Activated T-cell treated with anti-CD3 and anti-CD28 coated beads, Interleukin-2, amount 50 U/mL, for 4 hours (primary cell): ENCODE data around the gene DIAPH1. TPM values are rescaled to one million over a fixed set of nuclear protein-coding genes. Genes with fewer than 3 reads are reported as not detected.

Experiments used
- ATAC-seq, 2 donors: fragments of 200-7000 bp; cut with Tn5 transposase; one replicate each; pipeline ENCODE4 v1.10.0; 2021
- DNase-seq: peaks from one replicate; pipeline ENCODE4 v3.0.0-alpha.2; 2020
- H3K27me3 Mint-ChIP-seq: one replicate; pipeline ENCODE4 v1.8.0; 2021; ENCODE audit warnings: low read depth, mixed read lengths
- H3K36me3 Mint-ChIP-seq: one replicate; pipeline ENCODE4 v1.8.0; 2022; ENCODE audit warnings: mixed read lengths; ENCODE audit not compliant: insufficient read depth
- H3K4me1 Mint-ChIP-seq: one replicate; pipeline ENCODE4 v1.8.0; 2021; ENCODE audit warnings: low read depth, mixed read lengths
- H3K4me3 Mint-ChIP-seq: one replicate; pipeline ENCODE4 v1.8.0; 2021; ENCODE audit warnings: mild to moderate bottlenecking, moderate library complexity, mixed read lengths
- H3K9me3 Mint-ChIP-seq: one replicate; pipeline ENCODE4 v1.8.0; 2021; ENCODE audit warnings: mixed read lengths
- total RNA-seq, 3 donors: library from RNA; stranded (reverse); gene quantifications; one replicate each; pipeline ENCODE4 v1.2.1, GENCODE V29; 2021

DIAPH1 gene
- total RNA-seq, 3 donors from 2014 or later, result 243 to 289 (median 269) TPM

DNA sequence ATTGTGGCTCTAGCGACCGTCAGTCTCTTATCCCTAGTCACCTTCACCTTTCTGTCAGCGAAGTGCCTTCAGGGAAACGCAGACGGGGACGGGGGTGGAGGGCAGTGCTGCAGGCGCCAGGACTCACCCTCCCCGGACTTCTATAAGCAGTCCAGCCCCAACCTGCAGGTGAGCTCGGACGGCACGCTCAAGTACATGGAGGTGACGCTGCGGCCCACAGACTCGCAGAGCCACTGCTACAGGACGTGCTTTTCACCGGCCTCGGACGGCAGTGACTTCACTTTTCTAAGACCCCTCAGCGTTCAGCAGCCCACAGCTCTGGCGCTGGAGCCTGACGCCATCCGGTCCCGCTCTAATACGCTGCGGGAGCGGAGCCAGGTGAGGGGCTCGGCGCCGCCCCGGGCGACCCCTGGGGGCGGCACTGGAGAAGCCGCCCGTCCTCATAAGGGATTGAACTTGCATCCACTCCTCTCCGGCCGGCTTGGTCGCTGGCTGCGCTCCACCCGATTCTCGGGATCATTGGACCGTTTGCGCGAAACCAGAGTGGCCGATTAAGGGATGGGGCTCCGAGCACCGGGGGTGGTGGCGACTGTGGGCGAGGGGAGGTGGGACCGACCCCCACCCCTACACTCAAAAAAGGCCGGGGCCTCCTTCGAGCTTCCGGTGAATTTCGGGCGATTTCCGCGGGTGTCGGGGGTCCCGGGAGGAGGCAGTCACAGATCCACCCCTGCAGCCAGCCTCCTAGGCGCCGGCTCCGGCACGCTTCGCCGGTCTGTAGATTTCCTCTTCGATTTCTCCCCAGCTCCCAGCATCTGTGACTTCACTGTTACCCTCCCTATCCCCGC is 127.3 kb downstream of the DIAPH1 start:
- Mint-ChIP-seq H3K9me3 (no peaks in the 10 kb centered on the region), H3K36me3 (no peaks in the 10 kb centered on the region), H3K27me3 (peaks cover 86% of the 10 kb centered on the region), H3K4me3 (peak overlapping the region; percentile 75), H3K4me1 (peaks cover 12% of the 10 kb centered on the region)
- ATAC-seq (no peak), DNase-seq (no peak)

GRCh38 chr5:141490771-141491170 is 128.0 kb downstream of the DIAPH1 start:
- peaks cover 87% of the 10 kb centered on the region for H3K27me3 Mint-ChIP-seq
- no peak overlapping the region for H3K4me3 Mint-ChIP-seq
- H3K9me3 Mint-ChIP-seq, result no peaks in the 10 kb centered on the region
- no peaks in the 10 kb centered on the region for H3K36me3 Mint-ChIP-seq
- peaks cover 14% of the 10 kb centered on the region for H3K4me1 Mint-ChIP-seq
- ATAC-seq (no peak), DNase-seq (no peak)

GRCh38 chr5:141490271-141490670 is 128.5 kb downstream of the DIAPH1 start:
- peaks cover 11% of the 10 kb centered on the region for H3K4me1 Mint-ChIP-seq
- H3K27me3 Mint-ChIP-seq, result peaks cover 87% of the 10 kb centered on the region
- no peak overlapping the region for H3K4me3 Mint-ChIP-seq
- H3K36me3 Mint-ChIP-seq, result no peaks in the 10 kb centered on the region
- H3K9me3 Mint-ChIP-seq, result no peaks in the 10 kb centered on the region
- no peak for DNase-seq
- ATAC-seq, result no peak

- Mint-ChIP-seq H3K36me3 (no peaks in the 10 kb centered on the region), H3K4me3 (no peak overlapping the region), H3K27me3 (peaks cover 87% of the 10 kb centered on the region), H3K4me1 (peaks cover 15% of the 10 kb centered on the region), H3K9me3 (no peaks in the 10 kb centered on the region)
- no peak for DNase-seq
- ATAC-seq, result no peak
Observed at GRCh38 chr5:141489841-141490240, 129.0 kb downstream of the DIAPH1 start.

DNA sequence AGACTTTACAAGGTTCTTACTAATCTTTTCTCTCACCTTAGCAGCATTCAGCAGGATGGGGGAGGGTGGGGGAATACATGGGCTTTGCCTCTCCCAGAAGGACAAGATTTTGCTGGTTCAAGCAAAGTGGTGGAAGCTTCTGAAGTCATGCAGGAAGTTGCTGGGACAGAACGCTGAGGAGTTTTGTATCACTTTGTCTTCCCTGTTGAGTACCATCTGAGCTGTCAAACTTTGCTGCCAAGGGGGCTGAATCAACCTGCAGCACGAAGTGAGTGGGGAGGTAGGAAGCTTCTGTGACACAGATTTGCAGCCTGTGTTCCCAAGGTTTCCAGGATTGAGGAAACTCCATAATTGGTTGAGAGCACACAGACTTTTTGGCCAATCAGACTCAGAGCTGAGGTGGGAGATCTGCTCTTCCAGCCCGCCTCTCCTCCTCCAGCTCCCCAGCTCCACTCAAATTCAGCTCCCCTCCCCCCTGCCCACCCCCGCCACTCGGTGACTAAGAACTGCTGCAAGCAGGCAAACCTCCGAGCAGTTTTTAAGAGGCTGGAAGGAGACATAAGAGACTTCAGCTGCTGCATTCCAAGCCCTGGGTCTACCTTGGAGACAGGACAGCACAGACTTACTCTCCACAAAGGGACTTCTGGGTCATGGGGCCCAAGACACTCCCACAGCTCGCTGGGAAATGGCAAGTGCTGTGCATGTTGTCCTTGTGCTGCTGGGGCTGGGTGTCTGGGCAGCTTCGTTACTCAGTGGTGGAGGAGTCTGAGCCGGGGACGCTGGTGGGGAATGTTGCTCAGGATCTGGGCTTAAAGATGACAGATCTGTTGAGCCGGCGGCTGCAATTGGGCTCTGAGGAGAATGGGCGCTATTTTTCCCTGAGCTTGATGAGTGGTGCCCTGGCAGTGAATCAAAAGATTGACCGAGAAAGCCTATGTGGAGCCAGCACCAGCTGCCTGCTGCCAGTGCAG is 129.9 kb downstream of the DIAPH1 start, which contains the start of gene PCDHGC5:
TSS of gene PCDHGC5 (plus strand) at position 491 of the 971 bp plus-strand sequence. CDS start at position 651, 160 bp downstream.
- ATAC-seq (no peak), DNase-seq (no peak)
- no peak within 1 kb of the TSS for H3K4me3 Mint-ChIP-seq

DNA sequence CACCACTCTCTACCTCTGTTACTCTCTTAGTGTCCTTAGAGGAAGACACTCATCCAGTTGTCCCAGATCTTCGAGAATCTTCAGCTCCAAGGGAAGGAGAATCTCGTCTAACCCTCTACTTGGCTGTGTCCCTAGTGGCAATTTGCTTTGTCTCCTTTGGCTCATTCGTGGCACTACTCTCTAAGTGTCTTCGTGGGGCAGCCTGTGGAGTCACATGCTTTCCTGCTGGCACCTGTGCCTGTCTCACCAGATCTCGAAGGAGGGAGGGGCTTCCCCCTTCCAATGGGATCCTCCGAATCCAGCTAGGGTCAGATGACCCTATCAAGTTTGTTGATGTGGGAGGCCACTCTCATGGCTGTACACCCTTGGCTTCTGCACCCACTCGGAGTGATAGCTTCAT is 131.7 kb downstream of the DIAPH1 start:
- Mint-ChIP-seq H3K4me3 (no peak overlapping the region), H3K36me3 (no peaks in the 10 kb centered on the region), H3K27me3 (peaks cover 91% of the 10 kb centered on the region), H3K4me1 (peaks cover 17% of the 10 kb centered on the region), H3K9me3 (no peaks in the 10 kb centered on the region)
- no peak for DNase-seq
- no peak for ATAC-seq

More for the DNA sequence above, 129.9 kb downstream of the DIAPH1 start, which contains the start of gene PCDHGC5:
- H3K36me3 Mint-ChIP-seq, result no peaks in the 10 kb centered on the region
- H3K9me3 Mint-ChIP-seq, result no peaks in the 10 kb centered on the region
- H3K4me1 Mint-ChIP-seq, result peaks cover 20% of the 10 kb centered on the region
- peaks cover 85% of the 10 kb centered on the region for H3K27me3 Mint-ChIP-seq

DNA sequence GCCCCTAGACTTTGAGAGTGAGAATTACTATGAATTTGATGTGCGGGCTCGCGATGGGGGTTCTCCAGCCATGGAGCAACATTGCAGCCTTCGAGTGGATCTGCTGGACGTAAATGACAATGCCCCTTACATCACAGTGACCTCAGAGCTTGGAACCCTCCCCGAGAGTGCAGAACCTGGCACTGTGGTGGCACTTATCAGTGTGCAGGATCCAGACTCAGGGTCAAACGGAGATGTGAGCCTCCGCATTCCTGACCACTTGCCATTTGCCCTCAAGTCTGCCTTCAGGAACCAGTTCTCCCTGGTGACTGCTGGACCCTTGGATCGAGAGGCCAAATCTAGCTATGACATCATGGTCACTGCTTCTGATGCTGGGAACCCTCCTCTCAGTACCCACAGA is 132.7 kb downstream of the DIAPH1 start:
- no peak overlapping the region for H3K4me3 Mint-ChIP-seq
- DNase-seq, result no peak
- H3K9me3 Mint-ChIP-seq, result no peaks in the 10 kb centered on the region
- peaks cover 14% of the 10 kb centered on the region for H3K4me1 Mint-ChIP-seq
- peaks cover 84% of the 10 kb centered on the region for H3K27me3 Mint-ChIP-seq
- no peak for ATAC-seq
- no peaks in the 10 kb centered on the region for H3K36me3 Mint-ChIP-seq

DNA sequence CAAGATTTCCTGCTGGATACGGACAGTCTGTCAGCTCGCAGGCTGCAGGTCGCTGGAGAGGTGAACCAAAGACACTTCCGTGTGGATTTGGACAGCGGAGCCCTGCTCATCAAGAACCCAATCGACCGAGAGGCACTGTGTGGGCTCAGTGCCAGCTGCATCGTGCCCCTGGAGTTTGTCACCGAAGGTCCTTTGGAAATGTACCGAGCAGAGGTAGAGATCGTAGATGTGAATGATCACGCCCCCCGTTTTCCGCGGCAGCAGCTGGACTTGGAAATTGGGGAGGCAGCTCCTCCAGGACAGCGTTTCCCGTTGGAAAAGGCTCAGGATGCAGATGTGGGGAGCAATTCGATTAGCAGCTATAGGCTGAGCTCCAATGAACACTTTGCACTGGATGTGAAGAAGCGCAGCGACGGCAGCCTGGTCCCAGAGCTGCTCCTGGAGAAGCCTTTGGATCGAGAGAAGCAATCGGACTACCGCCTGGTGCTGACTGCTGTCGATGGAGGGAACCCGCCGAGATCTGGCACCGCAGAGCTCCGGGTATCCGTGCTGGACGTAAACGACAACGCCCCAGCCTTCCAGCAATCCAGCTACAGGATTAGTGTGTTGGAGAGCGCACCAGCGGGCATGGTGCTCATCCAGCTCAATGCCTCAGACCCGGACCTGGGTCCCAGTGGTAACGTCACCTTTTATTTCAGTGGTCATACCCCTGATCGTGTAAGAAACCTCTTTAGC is 133.3 kb downstream of the DIAPH1 start:
- peaks cover 14% of the 10 kb centered on the region for H3K4me1 Mint-ChIP-seq
- ATAC-seq (no peak), DNase-seq (no peak)
- no peaks in the 10 kb centered on the region for H3K36me3 Mint-ChIP-seq
- no peaks in the 10 kb centered on the region for H3K9me3 Mint-ChIP-seq
- peaks cover 82% of the 10 kb centered on the region for H3K27me3 Mint-ChIP-seq
- peak overlapping the region; percentile 30 for H3K4me3 Mint-ChIP-seq

- peaks cover 81% of the 10 kb centered on the region for H3K27me3 Mint-ChIP-seq
- peak; percentile 65 to 66 for ATAC-seq
Observed at GRCh38 chr5:141484641-141485311, 134.0 kb downstream of the DIAPH1 start, which contains the start of gene PCDHGC4. TSS of gene PCDHGC4 (plus strand) at chr5:141485030. CDS start at chr5:141485174, 144 bp downstream.

GRCh38 chr5:141484310-141484640 is 134.5 kb downstream of the DIAPH1 start:
- H3K4me3 Mint-ChIP-seq, result no peak overlapping the region
- DNase-seq (no peak), ATAC-seq (no peak)
- peaks cover 14% of the 10 kb centered on the region for H3K4me1 Mint-ChIP-seq
- H3K36me3 Mint-ChIP-seq, result no peaks in the 10 kb centered on the region
- peaks cover 82% of the 10 kb centered on the region for H3K27me3 Mint-ChIP-seq
- H3K9me3 Mint-ChIP-seq, result no peaks in the 10 kb centered on the region

More at GRCh38 chr5:141484641-141485311, 134.0 kb downstream of the DIAPH1 start, which contains the start of gene PCDHGC4:
- peaks cover 14% of the 10 kb centered on the region for H3K4me1 Mint-ChIP-seq
- DNase-seq, result no peak
- H3K36me3 Mint-ChIP-seq, result no peaks in the 10 kb centered on the region
- no peaks in the 10 kb centered on the region for H3K9me3 Mint-ChIP-seq
- peak within 1 kb of the TSS; percentile 30 for H3K4me3 Mint-ChIP-seq

DNA sequence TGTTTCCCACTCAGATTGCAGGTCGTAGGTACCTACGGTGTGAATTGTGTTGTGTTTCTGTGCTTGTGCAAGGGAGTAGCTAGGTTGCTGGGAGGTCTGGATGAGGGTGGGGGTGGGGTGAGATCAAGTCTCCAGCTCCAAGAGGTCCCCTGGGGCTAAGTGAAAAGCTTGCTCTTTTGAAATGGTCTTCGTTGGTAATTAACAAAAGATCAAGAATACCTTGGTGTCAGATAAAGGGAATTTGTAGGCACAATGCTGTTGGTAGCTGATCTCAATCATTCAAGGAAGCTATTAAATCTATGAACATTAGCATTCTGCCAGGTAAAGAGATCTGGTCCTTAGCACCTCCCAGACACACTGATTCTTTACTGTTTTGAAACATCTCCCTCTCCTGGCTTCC is 134.9 kb downstream of the DIAPH1 start:
- ATAC-seq (no peak), DNase-seq (no peak)
- Mint-ChIP-seq H3K9me3 (no peaks in the 10 kb centered on the region), H3K4me3 (no peak overlapping the region), H3K27me3 (peaks cover 80% of the 10 kb centered on the region), H3K4me1 (peaks cover 14% of the 10 kb centered on the region), H3K36me3 (no peaks in the 10 kb centered on the region)

DNA sequence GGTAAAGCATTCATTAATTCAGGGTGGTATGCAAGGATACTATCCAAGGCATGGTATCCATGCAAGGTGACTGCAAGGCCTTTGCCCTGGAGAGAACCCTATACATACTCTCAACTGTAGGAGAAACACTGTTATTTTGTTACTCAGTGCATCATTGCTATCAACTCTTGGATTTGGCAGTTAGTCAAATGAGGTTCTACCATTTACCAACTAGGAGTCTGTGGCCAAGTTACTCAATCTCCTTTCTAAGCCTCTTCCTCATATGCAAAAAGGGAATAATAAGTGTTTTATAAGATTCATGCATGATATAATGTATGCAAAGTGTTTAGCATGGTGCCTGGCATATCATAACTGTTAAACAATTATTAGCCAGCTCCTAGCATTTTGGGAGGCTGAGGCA is 139.0 kb downstream of the DIAPH1 start:
- no peaks in the 10 kb centered on the region for H3K9me3 Mint-ChIP-seq
- no peaks in the 10 kb centered on the region for H3K36me3 Mint-ChIP-seq
- no peak overlapping the region for H3K4me3 Mint-ChIP-seq
- H3K27me3 Mint-ChIP-seq, result peaks cover 77% of the 10 kb centered on the region
- ATAC-seq (no peak), DNase-seq (no peak)
- H3K4me1 Mint-ChIP-seq, result peaks cover 25% of the 10 kb centered on the region

DNA sequence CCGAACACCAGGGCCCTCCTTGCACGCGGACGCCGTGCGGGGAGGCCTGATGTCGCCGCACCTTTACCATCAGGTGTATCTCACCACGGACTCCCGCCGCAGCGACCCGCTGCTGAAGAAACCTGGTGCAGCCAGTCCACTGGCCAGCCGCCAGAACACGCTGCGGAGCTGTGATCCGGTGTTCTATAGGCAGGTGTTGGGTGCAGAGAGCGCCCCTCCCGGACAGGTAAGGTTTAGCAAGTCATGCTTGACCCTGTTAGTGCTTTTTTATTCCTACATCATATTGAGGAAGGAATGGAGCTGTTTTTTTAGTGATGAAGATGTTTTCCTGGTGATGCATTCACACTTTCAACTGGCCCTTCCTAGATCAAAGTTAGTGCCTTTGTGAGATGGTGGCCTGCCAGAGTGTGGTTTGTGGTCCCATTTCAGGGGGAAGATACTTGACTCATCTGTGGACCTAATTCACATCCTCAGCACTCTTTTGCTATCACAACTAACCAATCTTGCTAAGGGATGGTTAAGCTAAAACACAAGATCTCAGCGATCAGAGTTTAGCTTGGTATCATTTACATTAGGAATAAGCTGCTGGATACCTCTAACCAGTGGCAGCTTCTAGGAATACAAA is 140.4 kb downstream of the DIAPH1 start:
- ATAC-seq, result no peak
- Mint-ChIP-seq H3K4me3 (no peak overlapping the region), H3K9me3 (no peaks in the 10 kb centered on the region), H3K36me3 (no peaks in the 10 kb centered on the region), H3K4me1 (peaks cover 21% of the 10 kb centered on the region), H3K27me3 (peaks cover 67% of the 10 kb centered on the region)
- DNase-seq, result no peak
